ENCODE data around the gene SDC1. TPM values are rescaled to one million over a fixed set of nuclear protein-coding genes. Genes with fewer than 3 reads are reported as not detected.

SDC1 gene
- total RNA-seq, 1 donor from 2014 or later: 0.26 TPM

GRCh38 chr2:20159411-20160070 lies 65.4 kb downstream of the SDC1 start:
- H3K9me3 Mint-ChIP-seq: no peaks in the 10 kb centered on the region
- no peak overlapping the region for H3K27ac Mint-ChIP-seq
- DNase-seq (ENCODE audit: low spot score): no peak
- intact Hi-C loops (cut with micrococcal nuclease): no loop called here
- H3K4me1 Mint-ChIP-seq (ENCODE audit: low read depth): no peaks in the 10 kb centered on the region
- no peaks in the 10 kb centered on the region for H3K36me3 Mint-ChIP-seq (ENCODE audit: low read depth)
- no peak overlapping the region for H3K4me3 Mint-ChIP-seq
- H3K27me3 Mint-ChIP-seq (ENCODE audit: insufficient read depth): peaks cover 7% of the 10 kb centered on the region

GRCh38 chr2:20157193-20157891 lies 67.6 kb downstream of the SDC1 start:
- Mint-ChIP-seq H3K27ac (no peak overlapping the region), H3K9me3 (no peaks in the 10 kb centered on the region), H3K4me1 (ENCODE audit: low read depth) (no peaks in the 10 kb centered on the region), H3K4me3 (no peak overlapping the region), H3K27me3 (ENCODE audit: insufficient read depth) (peaks cover 13% of the 10 kb centered on the region), H3K36me3 (ENCODE audit: low read depth) (no peaks in the 10 kb centered on the region)
- intact Hi-C loops (cut with micrococcal nuclease): no loop called here
- no peak for DNase-seq (ENCODE audit: low spot score)

GRCh38 chr2:20156836-20157192 lies 68.1 kb downstream of the SDC1 start:
- H3K27ac Mint-ChIP-seq: no peak overlapping the region
- no peak for DNase-seq (ENCODE audit: low spot score)
- no peaks in the 10 kb centered on the region for H3K36me3 Mint-ChIP-seq (ENCODE audit: low read depth)
- no peak overlapping the region for H3K4me3 Mint-ChIP-seq
- no peaks in the 10 kb centered on the region for H3K4me1 Mint-ChIP-seq (ENCODE audit: low read depth)
- intact Hi-C loops (cut with micrococcal nuclease): no loop called here
- H3K27me3 Mint-ChIP-seq (ENCODE audit: insufficient read depth): peaks cover 13% of the 10 kb centered on the region
- no peaks in the 10 kb centered on the region for H3K9me3 Mint-ChIP-seq

GRCh38 chr2:20156076-20156759 lies 68.7 kb downstream of the SDC1 start:
- Mint-ChIP-seq H3K36me3 (ENCODE audit: low read depth) (no peaks in the 10 kb centered on the region), H3K9me3 (no peaks in the 10 kb centered on the region), H3K27me3 (ENCODE audit: insufficient read depth) (peaks cover 12% of the 10 kb centered on the region), H3K4me1 (ENCODE audit: low read depth) (no peaks in the 10 kb centered on the region), H3K4me3 (no peak overlapping the region), H3K27ac (no peak overlapping the region)
- intact Hi-C loops (cut with micrococcal nuclease): no loop called here
- no peak for DNase-seq (ENCODE audit: low spot score)

- DNase-seq (ENCODE audit: low spot score): no peak
- no peak overlapping the region for H3K27ac Mint-ChIP-seq
- peaks cover 16% of the 10 kb centered on the region for H3K27me3 Mint-ChIP-seq (ENCODE audit: insufficient read depth)
- H3K9me3 Mint-ChIP-seq: no peaks in the 10 kb centered on the region
- no peak overlapping the region for H3K4me3 Mint-ChIP-seq
- intact Hi-C loops (cut with micrococcal nuclease): no loop called here
- H3K4me1 Mint-ChIP-seq (ENCODE audit: low read depth): no peaks in the 10 kb centered on the region
- no peaks in the 10 kb centered on the region for H3K36me3 Mint-ChIP-seq (ENCODE audit: low read depth)
Measured at GRCh38 chr2:20153131-20153851, 71.6 kb downstream of the SDC1 start.

- no peak overlapping the region for H3K4me3 Mint-ChIP-seq
- peaks cover 5% of the 10 kb centered on the region for H3K4me1 Mint-ChIP-seq (ENCODE audit: low read depth)
- intact Hi-C loops (cut with micrococcal nuclease): no loop called here
- no peak overlapping the region for H3K27ac Mint-ChIP-seq
- peaks cover 16% of the 10 kb centered on the region for H3K27me3 Mint-ChIP-seq (ENCODE audit: insufficient read depth)
- no peaks in the 10 kb centered on the region for H3K9me3 Mint-ChIP-seq
- H3K36me3 Mint-ChIP-seq (ENCODE audit: low read depth): no peaks in the 10 kb centered on the region
- DNase-seq (ENCODE audit: low spot score): no peak
Measured at GRCh38 chr2:20150806-20151571, 73.9 kb downstream of the SDC1 start.

Other genes starting within 250 kb of the SDC1 start
- gene WDR35, start 235.0 kb downstream of the SDC1 start, total RNA-seq: 7.7 and 7.8 TPM in 2 replicates
- not detected in 2 replicates for gene MATN3, start 212.5 kb downstream of the SDC1 start, total RNA-seq
- gene LAPTM4A, start 173.5 kb downstream of the SDC1 start, total RNA-seq: 25.5 and 29.1 TPM in 2 replicates
- gene PUM2, start 125.7 kb upstream of the SDC1 start, total RNA-seq: 125 and 131 TPM in 2 replicates
- 27.6 and 29.6 TPM in 2 replicates for gene RHOB, start 221.9 kb upstream of the SDC1 start, total RNA-seq